Measurements from ENCODE around the gene UST. TPM values are rescaled to one million over a fixed set of nuclear protein-coding genes. Genes with fewer than 3 reads are reported as not detected.

Gene UST
- total RNA-seq, 1 donor from 2014 or later: 0.32 TPM

DNA sequence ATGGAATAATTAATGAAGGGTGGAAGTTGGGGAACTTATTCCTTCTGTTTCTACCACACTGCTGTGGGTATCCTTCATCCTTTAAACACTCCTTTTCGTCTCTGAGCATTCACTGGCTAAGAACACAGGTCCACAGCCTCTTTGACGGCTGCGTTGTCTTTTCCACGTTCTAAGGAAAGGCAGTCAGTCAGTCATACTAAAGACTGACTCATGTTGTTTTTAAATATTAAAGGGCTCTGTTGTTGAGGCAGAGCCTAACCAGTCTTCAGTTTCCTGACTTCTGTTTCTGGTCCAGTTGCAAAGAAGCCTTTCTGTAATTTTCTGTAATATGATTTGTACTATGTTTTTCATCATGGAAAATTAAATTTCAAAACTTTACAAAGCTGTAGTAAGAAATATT lies 48.0 kb downstream of the UST start:
- intact Hi-C loops (cut with micrococcal nuclease): no loop called here

DNA sequence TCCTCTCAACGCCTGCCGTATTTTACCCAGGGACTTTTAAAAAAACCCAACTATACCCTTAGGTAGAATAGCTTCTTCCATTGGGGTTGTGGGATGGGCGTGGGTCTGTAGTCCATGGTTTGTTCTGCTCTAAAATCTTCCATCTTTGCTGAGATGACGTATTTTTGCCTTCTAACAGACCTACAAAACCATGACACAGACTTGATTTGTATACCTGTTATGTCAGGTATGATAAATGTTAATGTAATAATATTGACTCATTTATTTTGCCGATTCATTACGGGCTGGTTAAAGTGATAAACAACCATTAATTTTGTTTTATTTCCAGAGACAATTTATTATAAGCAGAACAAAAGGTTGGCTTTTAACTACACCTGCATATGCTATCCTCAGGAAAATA lies 48.7 kb downstream of the UST start:
- intact Hi-C loops (cut with micrococcal nuclease): no loop called here

DNA sequence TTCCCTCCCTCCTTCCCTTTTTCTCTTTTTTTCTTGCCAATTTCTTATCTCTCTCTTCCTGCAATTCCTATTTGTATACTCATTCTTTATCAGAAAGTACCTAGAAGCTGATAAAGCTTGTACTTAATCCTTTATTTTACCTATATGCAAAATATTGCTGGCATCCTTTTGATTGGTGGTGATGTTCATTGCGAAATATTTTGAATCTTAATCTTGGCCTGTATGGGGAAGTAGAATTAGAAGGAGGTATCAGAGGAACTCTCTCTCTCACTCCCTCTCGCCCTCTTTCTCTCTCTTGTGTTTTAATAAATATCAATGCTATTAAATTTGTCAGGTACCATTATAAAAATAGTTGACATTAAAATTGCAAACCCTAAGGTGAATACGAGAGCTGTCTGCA lies 52.8 kb downstream of the UST start:
- intact Hi-C loops (cut with micrococcal nuclease): no loop called here

- intact Hi-C loops (cut with micrococcal nuclease): no loop called here
Measured at GRCh38 chr6:148800536-148800935, 53.7 kb downstream of the UST start.

DNA sequence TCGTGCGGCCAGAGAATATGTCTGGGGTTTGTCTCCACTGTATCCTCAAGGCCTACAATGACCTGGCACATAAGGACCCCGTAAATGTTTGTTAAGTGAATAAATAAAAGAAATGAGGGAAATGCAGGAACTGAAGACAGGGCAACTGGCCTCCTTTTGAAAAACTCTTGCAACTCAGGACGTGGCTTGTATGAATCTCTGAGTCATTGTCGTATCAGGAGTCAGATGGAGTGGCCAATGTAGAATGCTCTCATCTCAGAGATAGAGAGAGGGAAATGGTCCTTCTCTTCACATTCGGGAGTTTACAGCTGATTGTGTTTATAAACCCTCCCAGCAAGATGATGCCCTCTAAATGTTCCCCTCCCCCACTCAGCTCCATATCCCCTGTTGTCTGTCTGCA lies 57.1 kb downstream of the UST start:
- intact Hi-C loops (cut with micrococcal nuclease): no loop called here

DNA sequence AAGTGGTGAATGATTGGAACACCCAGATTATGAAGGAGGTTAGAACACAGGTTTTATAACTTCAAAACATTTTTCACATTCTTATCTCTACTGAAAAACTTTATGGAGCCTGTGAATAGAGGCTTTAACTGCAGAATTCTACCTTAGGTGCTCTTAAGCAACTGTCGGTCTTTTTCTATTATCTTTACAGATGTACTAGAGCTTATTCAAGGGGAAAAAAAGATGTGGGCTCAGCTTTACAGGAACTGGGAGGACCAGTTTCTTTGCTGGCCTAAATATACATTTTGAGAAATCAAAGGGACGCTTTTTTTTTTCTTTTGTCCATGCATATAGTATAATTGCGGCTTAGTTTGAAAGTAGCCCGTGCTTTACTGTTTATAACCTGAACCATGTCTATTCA lies 58.9 kb downstream of the UST start:
- intact Hi-C loops (cut with micrococcal nuclease): no loop called here

- intact Hi-C loops (cut with micrococcal nuclease): no loop called here
Measured at GRCh38 chr6:148807784-148808183, 61.0 kb downstream of the UST start.

- intact Hi-C loops (cut with micrococcal nuclease): no loop called here
Measured at GRCh38 chr6:148808786-148809304, 62.0 kb downstream of the UST start.

GRCh38 chr6:148811459-148811858 lies 64.6 kb downstream of the UST start:
- intact Hi-C loops (cut with micrococcal nuclease): no loop called here

- intact Hi-C loops (cut with micrococcal nuclease): no loop called here
Measured at GRCh38 chr6:148814082-148814790, 67.4 kb downstream of the UST start.

DNA sequence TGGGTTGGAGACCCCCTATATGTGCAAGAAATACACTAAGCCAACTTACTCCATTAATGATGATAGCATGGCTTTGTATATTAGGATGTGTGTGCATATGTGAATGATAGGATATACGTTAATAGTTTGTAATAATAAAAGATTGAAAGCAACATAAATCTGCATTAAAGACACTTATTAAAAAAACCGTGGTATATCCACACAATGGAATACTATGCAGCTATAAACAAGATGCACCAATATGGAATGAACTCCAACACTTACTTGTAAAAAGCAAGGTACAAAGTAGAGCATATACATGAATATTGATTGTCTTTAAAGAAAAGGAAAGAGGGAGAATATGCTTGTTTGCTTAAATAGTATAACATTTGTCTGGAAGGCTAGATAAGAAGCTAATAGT lies 68.0 kb downstream of the UST start:
- intact Hi-C loops (cut with micrococcal nuclease): no loop called here

GRCh38 chr6:148816117-148816516 lies 69.3 kb downstream of the UST start:
- intact Hi-C loops (cut with micrococcal nuclease): no loop called here

DNA sequence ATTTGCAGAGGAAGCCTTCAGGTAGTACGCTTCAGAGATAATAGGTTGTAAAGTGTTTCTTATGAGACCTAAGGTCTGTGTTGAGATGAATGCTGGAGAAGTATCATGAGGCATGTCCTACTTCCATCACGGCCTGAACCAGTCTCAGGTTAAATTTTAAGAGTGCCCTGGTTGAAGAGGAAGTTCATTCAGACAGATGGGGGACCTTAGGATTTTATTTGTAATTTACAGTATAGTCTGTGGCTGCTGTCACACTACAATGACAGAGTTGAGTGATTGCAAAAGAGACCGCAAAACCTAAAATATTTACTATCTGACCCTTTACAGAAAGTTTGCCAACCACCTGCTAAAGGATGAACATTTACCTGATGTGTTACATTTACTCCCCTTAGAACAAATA lies 70.9 kb downstream of the UST start:
- intact Hi-C loops (cut with micrococcal nuclease): no loop called here

GRCh38 chr6:148818939-148819575 lies 72.2 kb downstream of the UST start:
- intact Hi-C loops (cut with micrococcal nuclease): no loop called here

DNA sequence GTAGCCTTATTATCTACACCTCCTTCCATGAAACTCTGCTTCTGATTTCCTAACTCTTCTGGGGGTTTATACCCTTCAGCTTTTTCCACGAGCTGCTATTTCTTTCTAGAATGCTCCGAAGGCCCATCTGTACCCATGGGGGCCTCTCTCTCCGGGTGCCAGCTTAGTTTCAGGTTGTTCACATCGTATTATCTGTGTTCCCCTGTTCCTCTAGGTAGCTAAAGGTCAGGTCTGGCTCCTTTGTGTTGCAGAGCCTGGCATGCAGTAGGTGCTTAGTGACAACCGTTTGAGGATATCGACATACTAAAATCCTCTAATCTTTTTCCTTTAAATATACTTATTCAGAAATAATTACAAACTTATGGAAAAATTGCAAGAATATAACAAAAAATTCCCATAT lies 73.0 kb downstream of the UST start:
- intact Hi-C loops (cut with micrococcal nuclease): no loop called here

DNA sequence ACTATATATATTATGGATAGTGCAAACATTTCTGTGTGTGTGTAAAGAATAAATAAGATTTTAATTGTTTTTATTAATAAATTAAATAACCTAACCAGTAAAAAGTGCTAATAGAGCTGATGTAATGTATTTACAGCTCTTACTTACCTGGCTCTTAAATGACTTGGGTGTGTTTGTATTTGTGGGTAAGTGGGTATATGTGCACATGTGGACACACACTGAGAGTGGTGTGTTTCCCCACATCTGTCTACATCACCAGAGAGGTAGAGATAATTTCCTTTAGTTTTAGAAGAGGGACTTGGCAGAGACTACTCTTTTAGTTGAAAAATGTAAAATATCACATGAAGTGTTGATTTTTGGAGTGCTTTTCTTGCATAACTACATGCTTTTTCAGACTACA lies 76.0 kb downstream of the UST start:
- intact Hi-C loops (cut with micrococcal nuclease): no loop called here

GRCh38 chr6:148824291-148824690 lies 77.5 kb downstream of the UST start:
- intact Hi-C loops (cut with micrococcal nuclease): no loop called here

DNA sequence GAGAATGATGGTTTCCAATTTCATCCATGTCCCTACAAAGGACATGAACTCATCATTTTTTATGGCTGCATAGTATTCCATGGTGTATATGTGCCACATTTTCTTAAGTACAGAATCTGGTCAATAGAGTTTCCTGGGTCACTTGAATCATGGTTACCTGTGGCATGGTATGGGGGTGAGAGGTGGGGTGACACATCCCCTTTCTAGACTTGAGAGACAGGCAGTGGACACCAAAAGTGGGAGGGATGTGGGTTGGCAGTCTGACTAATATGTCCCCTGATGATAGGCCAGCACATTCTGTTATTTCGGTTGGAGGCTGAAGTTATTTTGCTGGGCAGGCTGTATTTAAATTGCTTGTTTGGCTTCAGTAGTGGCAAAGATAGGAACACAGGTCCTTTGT lies 78.1 kb downstream of the UST start:
- intact Hi-C loops (cut with micrococcal nuclease): no loop called here

DNA sequence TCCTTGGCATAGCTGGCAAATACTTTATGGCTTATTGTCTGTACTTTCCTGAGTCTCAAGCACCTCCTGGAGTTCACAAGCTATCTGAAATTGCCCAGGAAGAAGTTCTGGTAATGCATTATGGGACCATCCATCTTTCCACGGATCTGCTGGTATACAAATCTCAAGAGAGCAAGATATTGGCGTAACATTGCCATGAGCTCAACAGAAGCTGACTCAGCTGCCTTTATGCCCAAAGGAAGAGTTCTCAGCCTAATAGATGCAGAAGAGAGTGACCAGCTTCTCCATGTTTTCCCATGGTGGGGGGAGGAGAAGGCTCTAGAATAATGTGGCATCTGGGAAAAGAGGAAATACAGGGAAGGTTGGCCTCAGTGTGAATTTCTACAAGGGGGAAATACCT lies 78.7 kb downstream of the UST start:
- intact Hi-C loops (cut with micrococcal nuclease): no loop called here

- intact Hi-C loops (cut with micrococcal nuclease): no loop called here
Measured at GRCh38 chr6:148827416-148828045, 80.7 kb downstream of the UST start.

- intact Hi-C loops (cut with micrococcal nuclease): no loop called here
Measured at GRCh38 chr6:148828047-148828446, 81.2 kb downstream of the UST start.

- intact Hi-C loops (cut with micrococcal nuclease): no loop called here
Measured at GRCh38 chr6:148829415-148830101, 82.7 kb downstream of the UST start.
